AG08395 (cell line): ENCODE data around the gene ADAMTSL1.

Source experiments
- DNase-seq: peaks from one replicate; pipeline ENCODE4 v3.0.0; 2012; ENCODE audit warnings: mixed read lengths, low spot score

The ADAMTSL1 gene

DNA sequence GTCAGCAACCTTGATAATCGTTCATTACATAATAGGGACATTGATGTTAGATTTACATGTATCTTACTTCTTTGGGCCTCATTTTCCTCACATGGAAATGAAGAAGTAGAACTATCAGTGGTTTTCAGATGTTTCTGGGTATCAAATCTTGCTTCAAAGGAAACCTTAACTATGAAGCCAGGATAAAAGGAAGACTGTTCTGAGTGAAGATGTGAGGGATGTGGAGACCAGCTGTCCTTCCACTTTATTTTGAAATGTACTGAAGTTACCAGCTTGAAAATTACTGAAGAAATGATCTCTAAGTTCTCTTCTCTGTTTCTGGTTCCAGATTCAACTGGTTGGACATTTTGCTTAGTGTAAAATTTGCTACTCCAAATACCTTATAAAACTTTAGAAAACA lies 186.0 kb downstream of the ADAMTSL1 start:
- no peak for DNase-seq

DNA sequence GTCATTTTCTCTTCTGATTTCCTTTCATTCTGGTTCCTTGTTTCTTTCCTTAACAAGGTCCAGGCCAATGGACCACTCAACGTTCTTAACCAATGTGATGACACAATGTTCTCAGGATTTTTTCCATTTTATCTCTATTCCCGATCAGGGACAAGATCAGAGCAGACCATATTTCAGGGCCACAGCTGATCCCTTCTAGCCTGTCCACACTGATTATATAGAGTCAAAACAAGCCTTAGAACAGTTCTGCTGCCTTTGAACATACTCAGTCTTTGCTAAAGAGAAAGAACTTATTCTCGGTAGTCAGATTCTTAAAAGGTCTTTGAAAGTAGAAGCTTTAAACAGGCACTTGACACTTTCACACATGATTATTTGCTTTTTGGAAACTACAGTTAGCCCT lies 188.4 kb downstream of the ADAMTSL1 start:
- DNase-seq: no peak

DNA sequence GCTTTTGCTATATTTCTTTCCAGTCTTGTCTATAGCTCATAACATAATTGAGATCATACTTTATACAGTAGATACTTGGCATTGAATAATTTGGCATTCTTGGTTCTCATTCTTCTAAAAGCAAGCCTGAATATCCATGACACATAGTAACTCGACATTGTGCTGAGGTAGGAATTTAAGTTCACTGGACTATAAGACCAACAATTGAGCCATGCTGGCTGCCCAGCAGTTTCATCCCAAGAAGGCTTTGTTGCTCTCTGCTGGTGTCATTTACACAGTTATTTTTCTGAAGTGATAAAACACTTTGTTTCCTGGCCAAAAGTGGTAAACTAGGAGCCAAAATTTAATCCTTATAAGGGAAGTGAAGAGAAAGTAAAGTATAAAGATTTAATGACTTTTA lies 192.0 kb downstream of the ADAMTSL1 start:
- no peak for DNase-seq

DNA sequence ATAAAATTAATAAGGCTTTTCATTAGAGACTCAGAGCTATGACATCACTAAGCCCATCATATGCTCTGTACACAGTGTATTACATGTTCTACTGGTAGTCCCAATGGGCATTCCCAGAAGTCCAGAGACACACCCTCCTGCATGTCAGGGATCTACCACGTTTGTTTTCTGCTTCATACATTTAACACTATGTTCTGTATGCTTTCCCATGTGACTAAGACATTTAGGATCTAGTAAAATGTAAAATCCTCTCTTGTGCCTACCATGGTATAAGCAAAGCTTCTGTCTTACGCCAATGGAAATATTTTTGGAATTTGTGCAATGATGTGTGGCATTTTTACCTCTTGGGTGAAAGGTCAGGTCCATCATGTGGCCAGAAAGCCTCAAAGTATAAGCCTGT lies 192.4 kb downstream of the ADAMTSL1 start:
- DNase-seq: no peak

DNA sequence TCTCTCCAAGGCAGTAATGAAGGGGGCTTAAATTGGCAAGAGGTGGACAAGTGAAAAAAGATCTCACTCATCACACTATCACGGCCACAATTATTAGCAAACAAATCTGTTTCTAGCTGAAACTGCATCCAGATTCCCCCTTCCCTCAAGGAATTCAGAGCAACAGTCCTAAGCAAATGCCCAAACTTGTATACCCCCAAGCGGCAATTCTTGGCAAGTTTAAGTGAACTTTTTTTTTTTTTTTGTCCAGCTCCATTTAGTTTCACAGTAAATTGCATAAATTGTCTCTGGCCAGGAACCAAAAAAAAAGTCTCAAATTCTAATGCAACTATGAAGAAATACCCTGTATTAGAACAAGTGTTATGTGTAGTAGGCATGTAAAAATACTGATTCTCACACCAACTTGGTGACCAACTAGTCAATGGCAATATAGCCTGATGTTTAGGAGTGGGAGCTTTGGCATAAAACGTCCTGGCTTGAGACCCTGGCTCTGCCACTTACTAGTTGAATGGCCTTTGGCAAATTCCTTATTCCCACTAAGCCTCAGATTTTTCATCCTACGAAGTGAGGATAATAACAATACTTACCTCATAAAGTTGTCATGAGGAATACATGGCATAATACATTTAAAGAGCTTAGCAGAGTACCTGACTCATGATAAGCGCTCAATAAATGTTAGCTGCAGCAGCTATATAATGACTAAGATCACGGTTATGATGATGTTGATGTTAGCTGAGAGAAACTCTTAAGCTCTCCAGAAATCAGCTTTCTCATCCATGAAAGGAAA lies 193.2 kb downstream of the ADAMTSL1 start:
- DNase-seq: no peak

DNA sequence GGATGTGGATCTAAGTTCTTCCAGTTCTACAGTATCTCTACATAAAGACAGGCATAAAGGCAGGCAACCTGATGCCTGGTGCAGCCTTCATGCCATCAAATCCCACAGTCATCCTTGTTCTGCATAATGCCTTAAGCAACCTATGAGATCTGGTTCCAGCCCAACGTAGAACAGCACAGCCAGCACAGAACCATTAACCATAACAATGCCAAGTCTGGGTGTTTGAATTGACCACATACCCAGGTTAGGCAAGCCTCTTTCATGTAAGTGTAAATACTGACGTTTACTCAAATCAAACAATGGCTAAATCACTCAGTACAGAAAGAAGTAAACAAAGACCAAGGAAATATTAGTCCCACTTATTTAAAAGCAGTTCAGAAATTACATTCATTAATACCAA lies 195.0 kb downstream of the ADAMTSL1 start:
- no peak for DNase-seq

DNA sequence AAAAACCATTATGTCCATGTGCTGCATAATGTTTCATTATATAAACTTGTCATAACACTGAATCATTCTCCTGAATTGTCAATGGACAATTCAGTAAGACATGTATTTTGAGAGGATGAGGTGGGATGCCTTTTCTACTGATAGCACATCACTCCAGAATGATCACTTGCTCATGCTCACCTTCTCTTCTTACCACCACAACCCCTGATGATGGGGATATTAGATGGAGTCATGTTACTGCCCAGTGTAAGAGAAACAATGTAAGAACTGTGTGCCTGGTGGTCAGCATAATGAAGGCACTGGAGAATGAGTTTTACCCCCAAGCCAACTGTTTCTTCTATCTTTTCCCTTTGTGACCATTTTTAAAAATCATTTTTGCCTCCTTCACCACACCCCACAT lies 198.8 kb downstream of the ADAMTSL1 start:
- DNase-seq: no peak

DNA sequence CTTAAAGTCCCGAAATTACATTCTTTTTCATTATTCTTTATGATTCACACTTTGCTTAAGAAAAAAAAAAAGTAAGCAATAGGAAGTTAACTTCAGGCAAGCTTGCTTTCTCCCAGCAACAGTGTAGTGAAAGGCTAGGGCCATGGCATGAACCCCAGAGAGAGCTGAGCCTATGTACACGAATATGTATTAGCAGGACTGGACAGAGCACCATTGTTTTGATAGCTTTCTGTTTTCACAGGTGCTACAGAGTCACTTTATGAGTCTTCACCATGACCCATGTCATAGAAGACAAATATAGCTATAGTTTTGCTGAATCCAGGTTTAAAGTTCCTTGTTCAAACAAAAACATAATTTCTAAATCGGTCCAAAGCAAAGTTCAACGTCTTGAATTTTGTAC lies 199.2 kb downstream of the ADAMTSL1 start:
- no peak for DNase-seq

DNA sequence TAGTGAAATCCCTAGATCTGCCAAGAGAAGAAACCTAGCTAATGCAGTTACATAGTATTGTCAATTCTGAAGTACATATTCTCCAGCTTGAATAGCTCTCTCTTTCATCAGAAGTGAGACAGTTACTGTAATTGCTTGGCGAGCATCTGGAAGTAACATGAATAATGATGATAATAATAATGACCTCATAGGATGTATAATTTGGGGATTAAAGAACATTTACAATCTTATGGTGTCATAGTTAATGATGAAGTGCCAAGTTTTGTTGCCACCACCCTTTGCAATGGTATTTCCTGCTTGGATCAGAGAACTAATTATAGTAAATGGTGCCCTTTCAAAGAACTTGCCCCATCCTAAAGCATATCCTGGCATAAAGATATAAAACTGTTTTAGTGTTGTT lies 201.4 kb downstream of the ADAMTSL1 start:
- DNase-seq: no peak

DNA sequence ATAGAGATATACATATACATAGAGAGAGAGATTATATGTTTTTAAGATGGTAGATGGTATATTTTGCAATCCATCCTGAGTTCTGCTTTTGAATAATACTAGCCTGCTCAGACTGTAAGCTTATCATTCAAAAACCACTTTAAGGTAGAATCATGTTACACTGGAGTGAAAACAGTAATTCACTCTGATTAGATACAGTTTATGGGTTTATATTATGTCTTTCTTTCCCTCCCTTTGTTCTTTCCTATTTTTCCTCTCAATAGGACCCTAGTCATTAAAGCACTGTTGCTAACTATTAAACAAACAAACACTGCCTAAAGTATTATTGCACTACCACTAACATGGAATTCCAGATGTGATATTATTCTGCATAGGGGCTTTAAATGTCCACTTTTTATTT lies 202.0 kb downstream of the ADAMTSL1 start:
- no peak for DNase-seq

DNA sequence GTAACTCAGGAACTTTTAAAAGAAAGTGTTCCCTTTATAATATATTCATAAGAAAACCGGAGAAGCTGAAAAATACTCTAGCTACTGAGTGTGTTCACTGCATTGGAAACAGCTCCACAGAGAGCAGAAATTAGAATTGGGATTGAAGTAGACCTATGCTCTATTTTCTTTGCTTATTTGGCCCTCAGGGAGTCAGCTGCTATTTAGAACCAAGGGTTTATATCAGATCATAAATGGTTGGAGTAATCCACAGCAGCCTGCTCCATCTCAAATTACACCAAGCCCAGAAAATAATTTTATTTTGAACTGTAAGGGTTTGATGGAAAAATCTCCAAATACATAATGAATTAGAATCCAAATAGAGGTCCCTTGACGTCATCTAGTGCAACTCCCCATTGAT lies 202.6 kb downstream of the ADAMTSL1 start:
- no peak for DNase-seq

DNA sequence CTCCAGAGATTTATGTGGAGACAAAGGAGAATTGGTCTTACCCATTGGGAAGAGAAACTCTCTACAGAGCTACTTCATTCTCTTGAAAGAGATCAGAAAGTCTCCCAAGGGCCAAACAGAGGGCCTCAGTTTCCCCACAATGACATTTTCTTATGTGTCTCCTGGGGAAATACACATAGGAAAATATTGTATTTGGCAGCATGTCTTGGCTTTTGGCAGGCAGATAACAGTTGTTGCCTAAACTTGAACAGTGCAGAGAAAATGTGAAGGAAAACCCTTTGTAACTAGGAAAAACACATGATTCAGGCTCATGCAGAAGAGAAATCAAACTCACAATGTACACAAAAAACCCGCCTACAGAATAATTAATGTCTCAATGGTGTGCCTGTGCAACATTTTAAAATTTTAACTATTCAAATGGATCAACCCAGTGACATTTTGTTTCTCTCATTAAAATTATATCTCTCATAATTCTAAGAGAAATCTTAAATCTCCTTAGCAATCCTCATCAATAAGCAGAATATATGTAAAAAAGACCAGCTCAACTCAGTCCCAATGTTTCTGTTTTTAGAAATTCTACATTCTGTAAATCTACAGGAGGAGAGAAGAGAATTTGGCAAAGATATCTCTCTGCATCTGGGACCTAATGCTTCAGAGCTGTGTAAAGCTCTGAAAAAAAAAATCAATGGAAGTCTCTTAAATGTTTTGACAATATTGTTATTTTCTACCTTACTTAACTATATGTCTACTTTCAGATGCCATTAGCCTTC lies 205.1 kb downstream of the ADAMTSL1 start:
- DNase-seq: no peak

DNA sequence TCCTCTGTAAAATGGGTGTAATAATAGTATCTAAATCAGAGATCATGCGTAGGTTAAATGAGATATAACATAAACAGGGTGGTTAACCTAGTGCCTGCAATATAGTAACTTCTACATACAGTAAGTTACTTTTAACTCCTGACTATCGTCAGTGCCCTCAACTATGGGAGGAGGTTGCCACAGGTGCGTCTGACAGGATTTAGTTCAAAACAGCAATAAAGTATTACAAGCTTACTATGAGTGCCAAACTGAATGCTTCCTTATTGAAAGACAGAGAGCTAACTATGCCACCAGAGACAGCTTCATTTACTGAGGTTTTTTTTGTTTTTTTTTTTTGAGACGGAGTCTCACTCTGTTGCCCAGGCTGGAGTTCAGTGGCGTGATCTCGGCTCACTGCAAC lies 209.0 kb downstream of the ADAMTSL1 start:
- no peak for DNase-seq

DNA sequence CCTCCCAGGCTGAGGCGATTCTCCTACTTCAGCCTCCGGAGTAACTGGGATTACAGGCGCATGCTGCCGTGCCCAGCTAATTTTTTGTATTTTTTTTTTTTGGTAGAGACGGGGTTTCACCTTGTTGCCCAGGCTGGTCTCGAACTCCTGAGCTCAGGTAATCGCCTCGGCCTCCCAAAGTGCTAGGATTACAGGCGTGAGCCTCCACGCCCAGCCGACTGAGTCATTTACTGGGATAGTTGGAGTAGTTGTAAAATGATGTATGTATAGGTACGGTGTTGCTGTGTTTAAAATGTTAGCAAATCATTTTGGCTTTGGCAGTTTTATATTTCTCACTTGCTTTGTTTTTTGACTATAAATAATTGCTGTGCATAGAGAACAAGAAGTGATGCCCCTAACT lies 209.4 kb downstream of the ADAMTSL1 start:
- DNase-seq: no peak

DNA sequence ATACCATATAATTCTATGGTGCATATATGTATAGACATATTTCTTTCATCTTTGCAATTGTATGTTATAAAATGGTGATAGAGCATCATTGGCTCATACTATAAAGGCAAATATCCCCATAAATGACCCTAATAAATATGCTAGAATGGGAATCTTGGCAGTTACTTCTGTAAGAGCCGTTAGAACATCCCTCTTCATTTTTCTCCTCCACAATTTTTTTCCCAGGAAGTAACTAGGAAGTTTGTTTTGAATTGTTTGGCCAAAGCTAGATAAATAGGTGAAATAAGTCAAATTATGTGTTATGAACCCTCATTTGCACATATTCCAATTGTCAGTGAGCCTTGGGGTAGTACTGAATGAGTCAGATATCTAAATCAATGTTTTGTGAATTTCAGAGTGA lies 209.9 kb downstream of the ADAMTSL1 start:
- no peak for DNase-seq

DNA sequence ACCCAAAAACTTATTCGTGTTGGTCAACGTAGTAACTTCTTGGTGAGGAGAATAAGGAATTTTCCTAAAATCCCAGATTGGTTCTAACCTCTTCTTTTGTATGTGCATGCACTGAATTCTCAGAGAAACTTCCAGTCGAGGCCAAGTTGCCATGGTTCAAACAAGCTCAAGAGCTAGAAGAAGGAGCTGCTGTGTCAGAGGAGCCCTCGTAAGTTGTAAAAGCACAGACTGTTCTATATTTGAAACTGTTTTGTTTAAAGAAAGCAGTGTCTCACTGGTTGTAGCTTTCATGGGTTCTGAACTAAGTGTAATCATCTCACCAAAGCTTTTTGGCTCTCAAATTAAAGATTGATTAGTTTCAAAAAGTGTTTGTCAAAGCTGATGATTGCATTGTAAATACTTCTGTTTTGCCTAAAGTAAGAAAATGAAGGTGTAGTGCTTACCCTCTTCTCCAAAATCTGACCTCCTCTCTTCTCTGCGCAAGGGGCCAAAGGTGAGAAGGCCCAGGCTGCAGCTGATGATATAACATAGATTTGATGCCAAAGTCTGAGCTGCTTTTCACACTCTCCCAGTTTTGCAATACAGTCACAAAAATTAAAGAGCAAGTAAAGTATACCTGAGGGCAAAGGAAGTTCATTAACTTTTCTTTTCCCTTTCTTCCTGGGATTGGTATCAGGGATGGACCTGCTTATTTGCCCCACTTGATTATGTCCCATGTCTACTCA lies 210.8 kb downstream of the ADAMTSL1 start:
- no peak for DNase-seq

DNA sequence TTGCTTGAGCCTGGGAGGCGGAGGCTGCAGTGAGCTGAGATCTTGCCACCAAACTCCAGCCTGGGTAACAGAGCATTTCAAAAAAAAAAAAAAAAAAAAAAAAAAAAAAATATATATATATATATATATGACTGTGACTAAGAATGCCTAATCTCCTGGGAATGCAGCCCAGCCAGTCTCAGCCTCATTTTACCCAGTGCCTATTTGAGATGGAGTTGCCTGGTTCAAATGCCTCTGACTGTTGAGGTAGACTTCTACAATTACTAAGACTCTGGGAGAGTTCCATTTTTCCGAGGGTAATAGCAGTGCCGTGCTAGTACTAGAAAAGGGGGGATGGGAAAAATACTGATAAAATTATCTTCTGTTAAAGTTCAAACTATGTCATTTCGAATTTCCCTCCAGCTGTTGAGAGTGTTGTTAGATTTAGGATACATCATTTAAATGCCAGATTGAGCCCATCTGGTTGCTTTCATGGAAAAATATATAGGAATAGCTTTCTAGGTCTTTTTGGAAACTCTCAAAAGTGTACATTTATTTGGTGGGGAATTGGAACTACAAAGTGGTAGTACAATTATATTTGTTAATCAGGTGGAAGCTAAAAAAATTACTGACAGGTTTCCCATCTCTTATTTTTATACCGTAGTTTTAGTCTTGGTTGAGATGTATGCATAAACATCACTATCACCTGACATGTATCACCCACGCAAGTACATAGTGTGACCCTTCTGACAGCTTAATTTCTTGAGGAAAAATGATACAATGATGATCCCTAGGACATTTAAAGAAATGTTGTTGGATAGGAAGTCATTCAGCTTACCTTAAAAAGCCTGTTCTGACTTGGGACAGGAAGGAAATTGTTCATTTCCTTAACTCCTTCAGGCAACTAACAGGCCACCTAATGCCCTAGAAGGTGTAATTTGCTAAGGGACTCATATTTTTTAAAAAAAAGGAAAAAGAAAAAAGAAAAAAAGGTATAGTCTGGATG lies 214.9 kb downstream of the ADAMTSL1 start:
- DNase-seq: no peak

DNA sequence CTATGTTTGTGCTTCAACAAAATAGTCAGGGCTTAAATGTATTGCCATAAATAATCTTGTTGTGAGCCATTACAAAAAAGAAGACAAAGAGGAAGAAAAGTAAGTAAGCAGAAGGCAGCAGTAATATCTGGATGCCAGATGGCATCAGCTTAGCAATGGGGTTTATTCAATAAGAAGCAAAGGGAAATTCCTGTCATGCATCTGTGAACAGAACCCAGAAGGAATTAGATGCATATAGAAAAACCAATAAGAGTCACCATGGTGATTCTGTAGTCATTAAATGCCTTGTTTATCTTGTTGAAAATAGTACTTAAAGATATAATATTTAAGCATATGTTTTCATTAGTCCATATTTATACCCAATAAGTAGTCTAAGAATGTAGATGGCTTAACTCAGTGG lies 216.0 kb downstream of the ADAMTSL1 start:
- peak; percentile 14 for DNase-seq

DNA sequence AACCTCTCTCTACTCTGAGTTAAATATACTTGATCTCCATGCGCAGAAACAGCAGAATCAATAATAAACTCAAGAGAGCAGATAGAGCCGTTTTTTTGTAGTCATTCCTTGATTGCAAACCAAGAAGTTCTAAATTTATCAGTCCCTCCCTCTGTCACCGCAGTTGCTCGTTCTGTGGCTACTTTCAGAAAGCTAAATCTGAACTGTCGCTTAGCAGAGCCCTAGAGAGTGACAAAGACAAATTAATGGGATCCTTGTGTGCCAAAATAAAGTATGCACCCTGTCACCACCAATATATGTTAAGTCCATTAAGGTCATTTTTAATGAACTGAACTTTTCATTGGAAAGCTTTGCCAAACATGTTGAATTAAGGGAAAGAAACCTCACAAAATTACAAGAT lies 218.3 kb downstream of the ADAMTSL1 start:
- no peak for DNase-seq

DNA sequence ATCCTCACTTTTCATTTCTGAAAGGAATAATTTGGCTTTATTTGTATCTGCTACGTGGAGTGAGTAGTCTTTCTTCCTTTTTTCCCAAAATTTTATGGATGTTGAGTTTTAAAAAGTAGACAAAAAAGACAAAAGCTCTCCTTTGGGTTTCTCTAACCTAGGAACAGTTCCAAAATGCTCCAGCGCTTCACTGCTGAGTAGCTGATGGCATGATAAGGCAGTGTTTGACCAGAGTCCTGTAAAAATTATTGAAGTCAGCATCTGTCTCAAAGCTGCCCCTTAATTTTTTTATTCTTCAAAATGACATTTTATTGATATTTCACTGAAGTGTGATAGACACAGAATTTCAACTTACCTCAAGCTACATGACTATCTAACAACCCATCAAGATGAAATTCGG lies 219.0 kb downstream of the ADAMTSL1 start:
- no peak for DNase-seq

DNA sequence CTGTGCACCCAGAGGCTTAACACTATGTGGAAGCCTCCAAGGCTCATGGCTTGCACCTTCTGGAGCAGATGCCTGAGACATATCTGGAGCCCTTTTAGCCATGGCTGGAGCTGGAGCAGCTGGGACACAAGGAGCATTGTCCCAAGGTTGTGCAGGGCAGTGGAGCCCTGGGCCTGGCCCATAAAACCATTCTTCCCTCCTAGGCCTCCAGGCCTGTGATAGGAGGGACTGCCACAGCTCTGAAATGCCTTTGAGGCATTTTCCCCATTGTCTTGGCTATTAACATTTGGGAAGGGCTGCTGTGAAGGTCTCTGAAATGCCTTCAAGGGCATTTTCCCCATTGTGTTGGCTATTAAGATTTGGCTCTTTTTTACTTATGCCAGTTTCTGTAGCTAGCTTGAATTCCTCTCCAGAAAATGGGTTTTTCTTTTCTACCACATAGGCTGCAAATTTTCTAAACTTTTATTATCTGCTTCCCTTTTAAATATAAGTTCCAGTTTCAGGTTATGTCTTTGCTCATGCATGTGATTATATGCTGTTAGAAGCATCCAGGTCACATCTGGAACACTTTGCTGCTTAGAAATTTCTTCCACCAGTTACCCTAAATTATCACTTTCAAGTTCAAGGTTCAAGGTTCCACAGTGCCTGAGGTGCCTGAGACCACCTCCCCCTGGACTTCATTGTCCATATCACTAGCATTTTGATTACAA lies 221.2 kb downstream of the ADAMTSL1 start:
- DNase-seq: no peak
